ENCODE measurements around the gene MYO10.
"Not testable (repeated sequence)": the region's sequence is repeated elsewhere in the genome, so short reads cannot be mapped to it uniquely, and the experiment has no call there.

Gene MYO10

GRCh38 chr5:16665601-16666000, 270.5 kb downstream of the MYO10 start:
- no peak for DNase-seq

- DNase-seq = no peak
These were observed 271.7 kb downstream of the MYO10 start for GRCh38 chr5:16664368-16664767.

- DNase-seq = no peak
These were observed 272.2 kb downstream of the MYO10 start for GRCh38 chr5:16663840-16664239.

- no peak for DNase-seq
These were observed 274.4 kb downstream of the MYO10 start for GRCh38 chr5:16661713-16662112.

GRCh38 chr5:16660982-16661381, 275.1 kb downstream of the MYO10 start:
- no peak for DNase-seq

GRCh38 chr5:16659536-16659935, 276.6 kb downstream of the MYO10 start:
- DNase-seq = no peak

GRCh38 chr5:16656561-16657191, 279.4 kb downstream of the MYO10 start:
- DNase-seq = no peak

- no peak for DNase-seq
These were observed 281.3 kb downstream of the MYO10 start for GRCh38 chr5:16654647-16655334.

- DNase-seq = not testable (repeated sequence)
These were observed 287.3 kb downstream of the MYO10 start for GRCh38 chr5:16648739-16649138.

GRCh38 chr5:16644301-16644889, 291.7 kb downstream of the MYO10 start:
- no peak for DNase-seq

- no peak for DNase-seq
These were observed 293.2 kb downstream of the MYO10 start for GRCh38 chr5:16642867-16643266.

GRCh38 chr5:16639206-16639605, 296.9 kb downstream of the MYO10 start:
- no peak for DNase-seq

GRCh38 chr5:16628376-16628775, 307.7 kb downstream of the MYO10 start:
- peak; percentile 84 to 91 for DNase-seq

GRCh38 chr5:16626696-16627264, 309.3 kb downstream of the MYO10 start:
- DNase-seq = no peak

GRCh38 chr5:16625096-16625495, 311.0 kb downstream of the MYO10 start:
- no peak for DNase-seq

- DNase-seq = no peak
These were observed 317.0 kb downstream of the MYO10 start for GRCh38 chr5:16619136-16619535.

GRCh38 chr5:16618138-16618897, 317.8 kb downstream of the MYO10 start:
- DNase-seq = peak in 1 of 2 experiments; percentile 28

GRCh38 chr5:16617274-16617968, 318.7 kb downstream of the MYO10 start:
- DNase-seq = no peak

GRCh38 chr5:16616536-16617273, 319.4 kb downstream of the MYO10 start, which contains the start of gene RETREG1:
RETREG1 (minus strand) TSS chr5:16616997; CDS start chr5:16616971, 26 bp downstream.
- peak; percentile 55 to 71 for DNase-seq

- no peak for DNase-seq
These were observed 320.1 kb downstream of the MYO10 start for GRCh38 chr5:16615741-16616535.

- DNase-seq = no peak
These were observed 324.1 kb downstream of the MYO10 start for GRCh38 chr5:16612007-16612406.

All from NCI-H524 (cell line).